ENCODE data around the gene S100A9.

The S100A9 gene

DNA sequence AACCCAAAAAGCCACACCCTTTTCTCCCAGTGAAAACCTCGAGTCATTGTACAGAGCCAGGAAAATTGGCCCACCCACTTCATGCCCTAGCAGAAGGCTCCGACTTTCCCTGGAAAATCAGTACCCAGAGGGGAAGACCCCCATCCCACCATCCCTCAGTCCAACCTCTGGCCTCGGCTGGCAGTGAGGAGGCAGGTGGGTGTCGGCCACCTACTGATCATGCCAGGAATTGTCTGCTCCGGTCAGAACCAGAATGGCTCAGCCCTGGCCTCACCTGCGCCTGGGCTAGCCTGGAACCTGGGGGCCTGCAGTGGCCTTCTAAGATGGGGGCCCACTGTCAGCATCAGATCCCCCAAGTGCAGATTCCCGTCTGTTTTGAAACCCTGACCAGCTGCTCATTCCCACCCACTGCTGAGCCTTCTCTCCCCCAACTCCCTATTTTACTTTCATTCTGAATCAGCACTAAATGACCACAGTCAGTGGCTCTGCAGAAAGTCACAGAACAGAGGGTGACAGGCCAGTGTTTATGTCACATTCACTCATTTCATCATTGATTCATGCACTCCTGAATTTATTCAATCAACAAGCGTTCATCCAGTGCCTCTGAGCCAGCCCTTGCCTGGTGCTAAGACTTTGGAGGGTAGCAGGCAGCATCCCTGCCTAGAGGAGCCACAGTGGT lies 3.0 kb upstream of the S100A9 start:
- no peak overlapping the region for H3K27ac ChIP-seq (ENCODE audit: low read depth, low read length, severe bottlenecking)
- H3K4me3 ChIP-seq (ENCODE audit: extremely low read depth, insufficient read depth, low read length, poor library complexity, severe bottlenecking) = no peak overlapping the region
- no peaks in the 10 kb centered on the region for H3K36me3 ChIP-seq (ENCODE audit: control insufficient read depth, insufficient read depth, low read length)
- 88 to 89% methylated on average over 5 to 8 of the region's 8 CpGs for WGBS, 2 experiments (ENCODE audit: insufficient coverage in 2 of 2)
- H3K9me3 ChIP-seq (ENCODE audit: control insufficient read depth, low read length) = no peaks in the 10 kb centered on the region
- no peaks in the 10 kb centered on the region for H3K4me1 ChIP-seq (ENCODE audit: control insufficient read depth, insufficient read depth, low read length, poor library complexity, severe bottlenecking)

DNA sequence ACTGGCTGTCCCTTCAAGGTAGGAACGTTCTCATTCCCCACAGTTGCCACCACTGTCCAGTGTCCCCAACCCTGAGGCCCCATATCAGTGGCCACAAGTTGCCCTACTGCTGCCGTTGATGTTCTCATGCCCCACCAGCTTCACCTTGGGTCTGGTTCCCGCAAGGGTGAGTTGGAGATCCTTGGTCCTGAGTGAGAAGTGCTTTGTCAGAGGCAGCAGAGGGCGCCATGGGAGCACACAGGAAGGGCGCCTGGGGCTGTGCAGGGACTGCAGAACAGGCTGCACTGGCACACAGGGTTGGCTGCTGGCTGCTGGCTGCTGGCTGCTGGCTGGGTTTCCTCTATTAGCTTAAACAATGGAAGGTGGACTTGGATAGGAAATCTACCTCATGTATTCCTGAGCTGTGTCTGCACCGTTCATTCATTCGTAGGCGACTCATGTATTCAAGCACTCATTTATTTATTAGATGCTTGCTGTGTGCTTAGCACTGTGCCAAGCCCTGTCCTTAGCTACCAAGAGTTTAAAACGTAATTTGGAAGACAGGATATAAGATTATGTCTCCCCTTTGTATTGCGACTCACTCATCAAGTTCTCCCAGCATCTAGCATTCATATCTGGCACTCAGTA lies 2.1 kb upstream of the S100A9 start:
- H3K27ac ChIP-seq (ENCODE audit: low read depth, low read length, severe bottlenecking) = no peak overlapping the region
- H3K9me3 ChIP-seq (ENCODE audit: control insufficient read depth, low read length) = no peaks in the 10 kb centered on the region
- H3K4me1 ChIP-seq (ENCODE audit: control insufficient read depth, insufficient read depth, low read length, poor library complexity, severe bottlenecking) = no peaks in the 10 kb centered on the region
- 43 to 54% methylated on average over 6 of the region's 10 CpGs for WGBS, 2 experiments (ENCODE audit: insufficient coverage in 2 of 2)
- no peak overlapping the region for H3K4me3 ChIP-seq (ENCODE audit: extremely low read depth, insufficient read depth, low read length, poor library complexity, severe bottlenecking)
- H3K36me3 ChIP-seq (ENCODE audit: control insufficient read depth, insufficient read depth, low read length) = no peaks in the 10 kb centered on the region

DNA sequence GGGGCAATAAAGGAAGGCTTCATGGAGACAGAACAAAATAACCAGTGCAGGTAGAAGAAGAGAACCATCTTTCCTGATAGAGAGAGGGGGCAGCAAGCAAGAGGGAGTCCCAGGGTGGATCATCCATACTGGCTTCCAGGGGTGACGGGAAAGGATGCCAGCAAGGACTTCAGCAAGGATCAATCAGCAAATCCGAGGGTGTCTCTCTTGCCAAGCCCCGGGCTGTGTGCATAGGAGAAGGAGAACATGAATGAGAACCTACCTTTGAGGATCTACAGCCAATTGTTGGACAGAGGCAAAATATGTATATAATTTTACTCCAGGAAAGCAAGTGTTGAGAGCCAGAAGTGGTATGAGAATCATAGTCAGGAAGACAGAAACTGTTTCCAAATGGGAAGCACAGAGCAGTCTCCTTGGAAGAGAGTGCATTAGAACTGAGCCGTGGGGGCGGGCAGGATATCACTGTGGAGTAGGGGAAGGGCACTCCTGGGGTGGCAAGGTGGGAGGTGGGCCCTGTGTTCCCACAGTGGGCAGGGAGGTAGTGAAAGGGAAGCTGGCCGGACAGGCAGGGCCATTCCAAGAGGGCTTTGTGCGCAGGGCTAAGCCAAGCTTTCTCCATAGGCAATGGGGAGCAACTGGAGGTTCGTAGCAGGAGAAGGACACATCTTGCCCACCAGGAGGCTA lies 1.1 kb upstream of the S100A9 start:
- H3K36me3 ChIP-seq (ENCODE audit: control insufficient read depth, insufficient read depth, low read length) = no peaks in the 10 kb centered on the region
- H3K4me1 ChIP-seq (ENCODE audit: control insufficient read depth, insufficient read depth, low read length, poor library complexity, severe bottlenecking) = no peaks in the 10 kb centered on the region
- no peak overlapping the region for H3K27ac ChIP-seq (ENCODE audit: low read depth, low read length, severe bottlenecking)
- H3K4me3 ChIP-seq (ENCODE audit: extremely low read depth, insufficient read depth, low read length, poor library complexity, severe bottlenecking) = no peak overlapping the region
- WGBS, 2 experiments (ENCODE audit: insufficient coverage in 2 of 2) = 87 to 93% methylated on average over 6 to 8 of the region's 8 CpGs
- H3K9me3 ChIP-seq (ENCODE audit: control insufficient read depth, low read length) = no peaks in the 10 kb centered on the region

DNA sequence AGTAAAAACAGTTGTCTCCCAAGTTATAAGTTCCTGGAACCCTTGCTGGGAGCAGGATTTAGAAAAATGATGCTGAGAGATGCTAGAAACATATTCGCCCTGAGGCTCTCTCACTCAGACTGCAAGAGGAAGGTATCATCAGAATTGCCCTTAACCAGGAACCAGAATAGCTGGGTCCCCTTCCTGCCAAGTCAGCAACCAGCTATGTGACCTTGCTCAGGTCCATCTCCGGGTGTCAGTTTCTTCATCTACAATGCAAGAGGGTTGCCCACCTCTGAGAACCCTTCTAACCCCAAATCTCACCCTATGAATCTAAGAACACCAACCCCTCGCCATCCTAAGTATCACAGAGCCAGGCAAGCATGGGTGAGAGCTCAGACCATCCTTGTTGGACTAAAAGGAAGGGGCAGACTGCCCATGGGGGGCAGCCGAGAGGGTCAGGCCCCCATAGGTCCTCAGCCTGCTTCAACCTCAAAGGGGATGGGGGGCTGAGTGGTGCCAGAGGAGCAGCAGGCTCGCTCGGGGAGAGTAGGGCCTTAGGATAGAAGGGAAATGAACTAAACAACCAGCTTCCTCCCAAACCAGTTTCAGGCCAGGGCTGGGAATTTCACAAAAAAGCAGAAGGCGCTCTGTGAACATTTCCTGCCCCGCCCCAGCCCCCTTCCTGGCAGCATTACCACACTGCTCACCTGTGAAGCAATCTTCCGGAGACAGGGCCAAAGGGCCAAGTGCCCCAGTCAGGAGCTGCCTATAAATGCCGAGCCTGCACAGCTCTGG lies 390 bp upstream of the S100A9 start:
- WGBS, 2 experiments (ENCODE audit: insufficient coverage in 2 of 2) = 90 to 91% methylated on average over 7 of the region's 10 CpGs
- Histone ChIP-seq H3K36me3 (ENCODE audit: control insufficient read depth, insufficient read depth, low read length) (no peaks in the 10 kb centered on the region), H3K4me3 (ENCODE audit: extremely low read depth, insufficient read depth, low read length, poor library complexity, severe bottlenecking) (no peak overlapping the region), H3K9me3 (ENCODE audit: control insufficient read depth, low read length) (no peaks in the 10 kb centered on the region), H3K4me1 (ENCODE audit: control insufficient read depth, insufficient read depth, low read length, poor library complexity, severe bottlenecking) (no peaks in the 10 kb centered on the region), H3K27ac (ENCODE audit: low read depth, low read length, severe bottlenecking) (no peak overlapping the region)

DNA sequence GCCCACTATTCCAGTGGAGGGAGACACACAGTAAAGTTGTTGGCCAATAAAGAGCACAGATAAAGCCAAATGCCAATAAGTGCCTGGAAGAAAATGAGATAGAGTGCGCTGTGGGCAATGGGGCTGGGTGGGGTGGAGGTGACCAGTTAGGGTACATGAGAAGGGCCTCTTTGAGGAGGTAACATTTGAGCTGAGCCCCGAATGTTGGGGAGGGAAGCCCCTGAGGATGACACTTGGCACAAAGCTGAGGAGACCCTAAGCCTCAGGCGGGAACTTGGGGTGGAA lies 979 bp downstream of the S100A9 start:
- Histone ChIP-seq H3K36me3 (ENCODE audit: control insufficient read depth, insufficient read depth, low read length) (no peaks in the 10 kb centered on the region), H3K4me3 (ENCODE audit: extremely low read depth, insufficient read depth, low read length, poor library complexity, severe bottlenecking) (no peak overlapping the region), H3K4me1 (ENCODE audit: control insufficient read depth, insufficient read depth, low read length, poor library complexity, severe bottlenecking) (no peaks in the 10 kb centered on the region), H3K9me3 (ENCODE audit: control insufficient read depth, low read length) (no peaks in the 10 kb centered on the region), H3K27ac (ENCODE audit: low read depth, low read length, severe bottlenecking) (no peak overlapping the region)
- WGBS, 2 experiments (ENCODE audit: insufficient coverage in 2 of 2) = 80 to 100% methylated on average over 2 to 3 of the region's 3 CpGs

DNA sequence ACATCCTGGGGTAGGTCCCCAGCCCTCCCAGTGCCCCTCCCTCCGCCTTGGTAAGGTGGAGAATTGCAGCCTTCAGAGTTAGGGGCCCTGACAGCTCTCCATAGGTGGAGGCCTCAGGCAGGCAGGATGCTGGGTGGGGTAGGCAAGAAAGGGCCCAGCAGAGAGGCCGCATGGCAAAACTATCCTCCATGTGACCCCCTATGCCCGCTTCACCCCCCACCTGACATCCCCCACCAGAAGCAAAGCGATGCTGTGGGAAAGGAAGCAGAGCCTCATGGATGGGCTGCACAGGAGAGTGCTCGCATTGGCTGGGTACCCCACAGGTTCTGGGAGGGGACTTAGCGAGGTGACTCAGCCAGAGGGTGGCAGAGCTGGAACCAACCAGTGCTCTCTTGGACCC lies 1.6 kb downstream of the S100A9 start:
- Histone ChIP-seq H3K4me3 (ENCODE audit: extremely low read depth, insufficient read depth, low read length, poor library complexity, severe bottlenecking) (no peak overlapping the region), H3K27ac (ENCODE audit: low read depth, low read length, severe bottlenecking) (no peak overlapping the region), H3K9me3 (ENCODE audit: control insufficient read depth, low read length) (no peaks in the 10 kb centered on the region), H3K36me3 (ENCODE audit: control insufficient read depth, insufficient read depth, low read length) (no peaks in the 10 kb centered on the region), H3K4me1 (ENCODE audit: control insufficient read depth, insufficient read depth, low read length, poor library complexity, severe bottlenecking) (no peaks in the 10 kb centered on the region)
- WGBS, 2 experiments (ENCODE audit: insufficient coverage in 2 of 2) = 80% methylated on average over 2 of the region's 6 CpGs; no CpG with 5 or more reads in 1 of the 2 experiments

DNA sequence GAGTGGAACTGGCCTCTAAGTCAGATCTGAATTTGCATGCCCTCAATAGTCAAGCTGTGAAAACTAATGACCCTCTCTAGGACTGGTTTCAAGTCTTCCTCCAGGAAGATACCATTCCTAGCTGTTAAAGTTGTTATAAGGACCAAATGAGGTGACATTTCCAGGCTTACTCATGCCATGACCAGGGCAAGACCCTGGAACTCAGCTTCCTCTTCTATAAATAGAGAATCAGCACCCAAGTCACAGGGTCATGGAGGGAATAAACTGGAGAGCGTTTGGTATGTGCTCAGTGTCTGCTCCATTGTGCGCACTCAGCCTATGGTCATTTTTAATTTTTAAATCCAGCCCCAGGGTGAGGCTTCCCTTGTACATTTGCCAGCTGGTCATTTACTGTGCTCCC lies 2.5 kb downstream of the S100A9 start:
- H3K4me3 ChIP-seq (ENCODE audit: extremely low read depth, insufficient read depth, low read length, poor library complexity, severe bottlenecking) = no peak overlapping the region
- H3K27ac ChIP-seq (ENCODE audit: low read depth, low read length, severe bottlenecking) = no peak overlapping the region
- WGBS, 2 experiments (ENCODE audit: insufficient coverage in 2 of 2) = 85 to 92% methylated on average over 2 of the region's 2 CpGs
- H3K9me3 ChIP-seq (ENCODE audit: control insufficient read depth, low read length) = no peaks in the 10 kb centered on the region
- no peaks in the 10 kb centered on the region for H3K4me1 ChIP-seq (ENCODE audit: control insufficient read depth, insufficient read depth, low read length, poor library complexity, severe bottlenecking)
- no peaks in the 10 kb centered on the region for H3K36me3 ChIP-seq (ENCODE audit: control insufficient read depth, insufficient read depth, low read length)

DNA sequence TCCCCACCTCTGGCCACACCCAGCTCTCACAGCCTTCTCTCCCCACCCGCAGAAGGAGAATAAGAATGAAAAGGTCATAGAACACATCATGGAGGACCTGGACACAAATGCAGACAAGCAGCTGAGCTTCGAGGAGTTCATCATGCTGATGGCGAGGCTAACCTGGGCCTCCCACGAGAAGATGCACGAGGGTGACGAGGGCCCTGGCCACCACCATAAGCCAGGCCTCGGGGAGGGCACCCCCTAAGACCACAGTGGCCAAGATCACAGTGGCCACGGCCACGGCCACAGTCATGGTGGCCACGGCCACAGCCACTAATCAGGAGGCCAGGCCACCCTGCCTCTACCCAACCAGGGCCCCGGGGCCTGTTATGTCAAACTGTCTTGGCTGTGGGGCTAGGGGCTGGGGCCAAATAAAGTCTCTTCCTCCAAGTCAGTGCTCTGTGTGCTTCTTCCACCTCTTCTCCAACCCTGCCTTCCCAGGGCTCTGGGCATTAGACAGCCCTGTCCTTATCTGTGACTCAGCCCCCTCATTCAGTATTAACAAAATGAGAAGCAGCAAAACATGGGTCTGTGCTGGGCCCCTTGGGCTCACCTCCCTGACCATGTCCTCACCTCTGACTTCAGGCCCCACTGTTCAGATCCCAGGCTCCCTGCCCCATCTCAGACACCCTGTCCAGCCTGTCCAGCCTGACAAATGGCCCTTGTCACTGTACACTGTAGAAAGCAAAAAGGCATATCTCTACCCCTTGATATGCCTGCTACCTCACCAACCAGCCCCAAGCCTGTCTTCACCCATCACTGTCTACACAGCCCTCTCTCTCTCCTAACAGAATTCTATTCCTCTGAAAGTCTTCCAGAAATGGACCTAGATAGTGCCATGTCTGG lies 3.2 kb downstream of the S100A9 start:
- 94% methylated on average over 10 of the region's 11 CpGs for WGBS, 2 experiments (ENCODE audit: insufficient coverage in 2 of 2)
- H3K4me1 ChIP-seq (ENCODE audit: control insufficient read depth, insufficient read depth, low read length, poor library complexity, severe bottlenecking) = no peaks in the 10 kb centered on the region
- H3K36me3 ChIP-seq (ENCODE audit: control insufficient read depth, insufficient read depth, low read length) = no peaks in the 10 kb centered on the region
- H3K27ac ChIP-seq (ENCODE audit: low read depth, low read length, severe bottlenecking) = no peak overlapping the region
- no peak overlapping the region for H3K4me3 ChIP-seq (ENCODE audit: extremely low read depth, insufficient read depth, low read length, poor library complexity, severe bottlenecking)
- no peaks in the 10 kb centered on the region for H3K9me3 ChIP-seq (ENCODE audit: control insufficient read depth, low read length)

DNA sequence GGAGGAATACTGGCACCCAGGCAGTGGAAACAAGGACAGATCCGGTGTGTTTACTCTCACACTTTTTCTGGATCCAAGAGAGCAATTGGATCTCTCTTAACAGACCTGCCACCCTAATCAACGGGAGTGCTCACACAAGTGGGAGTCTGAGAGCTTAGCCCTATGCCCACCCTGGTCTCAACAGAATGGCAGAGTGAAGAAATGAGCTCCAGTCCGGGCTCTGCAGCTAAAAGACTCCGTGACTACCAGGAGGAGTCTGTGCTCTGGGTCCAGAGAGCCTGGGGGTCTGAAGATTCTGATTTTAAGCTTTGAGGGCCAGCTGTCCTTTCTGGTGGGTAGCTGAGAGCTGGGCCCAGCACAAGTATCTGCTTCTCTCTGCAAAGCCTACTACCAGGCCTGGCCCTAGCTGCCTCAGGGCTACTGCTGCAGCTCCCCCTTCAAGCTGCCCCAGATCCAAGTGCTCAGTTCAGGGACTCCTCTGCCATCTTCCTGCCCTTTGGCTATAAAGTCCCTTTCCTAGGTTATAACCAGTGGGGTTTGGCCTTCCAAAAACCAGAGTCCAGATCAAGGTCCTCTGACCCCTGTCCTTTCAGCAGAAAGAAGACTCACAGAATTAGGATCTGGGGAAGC lies 3.9 kb downstream of the S100A9 start:
- Histone ChIP-seq H3K27ac (ENCODE audit: low read depth, low read length, severe bottlenecking) (no peak overlapping the region), H3K36me3 (ENCODE audit: control insufficient read depth, insufficient read depth, low read length) (no peaks in the 10 kb centered on the region), H3K9me3 (ENCODE audit: control insufficient read depth, low read length) (no peaks in the 10 kb centered on the region), H3K4me1 (ENCODE audit: control insufficient read depth, insufficient read depth, low read length, poor library complexity, severe bottlenecking) (no peaks in the 10 kb centered on the region), H3K4me3 (ENCODE audit: extremely low read depth, insufficient read depth, low read length, poor library complexity, severe bottlenecking) (no peak overlapping the region)
- 87 to 97% methylated on average over 3 to 4 of the region's 4 CpGs for whole genome bisulfite sequencing, 2 experiments (ENCODE audit: insufficient coverage in 2 of 2)
